Activated T-cell treated with anti-CD3 and anti-CD28 coated beads, Interleukin-2, amount 50 U/mL, for 48 hours (primary cell): ENCODE results near the gene PFKL.
"Not testable (repeated sequence)": the region's sequence is repeated elsewhere in the genome, so short reads cannot be mapped to it uniquely, and the experiment has no call there.

Experiments
- DNase-seq, 2 experiments: peaks; one replicate each; pipeline ENCODE4 v3.0.0-alpha.2; 2020

PFKL gene

DNA sequence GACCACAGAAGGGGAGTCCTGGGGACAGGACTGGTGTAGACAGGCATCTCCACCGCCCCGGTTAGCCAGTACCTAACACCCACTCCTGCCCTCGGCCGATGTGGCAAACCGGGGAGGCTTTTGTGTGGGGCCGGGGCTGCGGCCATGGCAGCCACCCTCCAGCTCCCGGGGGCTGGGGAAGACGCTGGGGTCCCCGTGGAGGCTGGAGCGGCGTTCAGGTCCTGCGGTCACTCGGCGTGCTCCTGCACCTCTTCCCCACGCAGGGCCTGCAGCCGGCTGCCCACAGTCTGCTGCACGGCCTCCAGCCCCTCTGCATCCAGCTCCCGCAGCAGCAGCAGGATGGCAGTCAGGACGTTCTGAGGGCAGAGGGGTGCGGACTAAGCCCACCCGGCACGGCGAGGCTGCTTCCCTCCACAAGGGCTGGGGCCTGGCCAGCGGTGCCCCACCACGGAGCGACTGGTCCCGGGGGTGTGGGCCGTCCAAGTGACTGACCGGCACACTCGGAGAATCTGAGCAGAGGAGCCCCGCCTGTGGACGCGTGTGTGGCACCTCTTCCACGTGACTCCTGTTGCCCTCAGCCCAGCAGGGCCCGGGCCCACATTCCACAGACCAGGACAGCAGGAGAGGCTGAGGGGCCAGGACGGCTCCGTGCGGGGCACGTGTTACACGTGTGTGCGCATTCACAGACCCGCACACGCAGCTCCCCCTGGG, 30.3 kb downstream of the PFKL start:
- no peak for DNase-seq

DNA sequence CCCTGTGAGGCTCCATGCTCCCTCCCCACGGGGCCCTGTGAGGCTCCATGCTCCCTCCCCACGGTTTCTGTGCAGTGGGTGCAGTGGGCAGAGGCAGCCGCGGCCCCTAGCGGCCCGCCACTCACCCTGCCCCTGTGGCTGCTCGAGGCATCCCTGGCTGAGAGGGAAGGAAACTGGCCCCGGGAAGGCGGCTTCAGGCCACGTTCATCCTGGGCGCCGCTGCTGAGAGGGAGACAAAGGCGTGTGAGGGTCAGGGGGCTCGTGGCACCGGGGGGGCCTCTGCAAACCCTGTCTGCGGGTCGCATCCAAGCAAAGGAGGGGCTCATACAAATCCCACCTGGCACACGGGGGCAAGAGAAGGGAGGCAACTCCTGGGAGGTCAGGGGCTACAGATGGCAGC, 30.8 kb downstream of the PFKL start:
- no peak for DNase-seq

DNA sequence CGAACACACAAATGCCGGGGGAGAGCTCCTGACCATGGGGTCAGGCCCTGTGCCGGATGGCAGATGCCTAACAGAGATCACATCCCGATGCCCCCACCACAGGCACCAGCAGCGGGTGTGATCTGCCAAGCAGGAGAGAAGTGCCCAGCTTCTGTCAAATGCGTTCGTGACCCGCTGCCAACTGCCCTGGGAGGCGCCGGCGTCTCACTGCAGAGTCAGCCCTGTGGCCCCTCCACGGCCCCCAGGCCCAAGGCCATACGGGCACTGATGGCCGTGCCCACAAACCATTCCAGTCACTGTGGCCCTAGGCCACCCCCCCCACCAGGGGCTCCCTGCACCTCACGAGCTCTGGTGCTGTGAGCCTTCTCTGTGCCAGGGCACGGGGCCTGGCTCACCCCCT, 31.4 kb downstream of the PFKL start:
- no peak for DNase-seq

DNA sequence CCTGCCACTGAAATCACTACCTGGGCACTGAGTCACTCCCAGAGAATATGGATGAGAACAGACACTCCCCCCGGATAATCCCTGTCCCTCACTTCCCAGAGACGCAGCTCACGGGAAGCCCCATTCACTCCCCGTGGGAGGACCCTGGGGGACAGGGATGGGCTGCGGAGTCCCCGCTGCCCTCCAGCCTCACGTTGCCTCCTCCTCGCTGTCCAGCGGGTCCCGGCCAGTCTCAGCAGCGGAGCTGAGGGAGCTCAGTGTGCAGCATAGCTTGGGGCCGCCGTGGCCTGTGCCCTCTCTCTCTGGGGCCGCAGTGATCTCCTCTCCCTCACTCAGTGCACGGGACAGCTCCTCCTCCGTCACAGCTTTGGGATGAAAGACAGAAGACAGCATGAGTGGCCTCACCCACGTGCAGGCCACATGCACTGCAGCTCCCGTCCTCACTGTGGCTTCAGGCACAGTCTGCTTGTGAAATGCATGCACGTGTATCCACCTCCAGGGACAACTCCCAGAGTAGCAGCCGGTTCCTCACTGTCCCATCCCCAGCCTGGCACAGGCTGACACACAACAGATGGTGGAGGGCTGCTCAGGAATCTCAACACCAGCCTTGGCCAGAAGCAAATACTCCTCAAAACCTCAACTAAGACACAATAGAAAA, 31.9 kb downstream of the PFKL start:
- no peak for DNase-seq

DNA sequence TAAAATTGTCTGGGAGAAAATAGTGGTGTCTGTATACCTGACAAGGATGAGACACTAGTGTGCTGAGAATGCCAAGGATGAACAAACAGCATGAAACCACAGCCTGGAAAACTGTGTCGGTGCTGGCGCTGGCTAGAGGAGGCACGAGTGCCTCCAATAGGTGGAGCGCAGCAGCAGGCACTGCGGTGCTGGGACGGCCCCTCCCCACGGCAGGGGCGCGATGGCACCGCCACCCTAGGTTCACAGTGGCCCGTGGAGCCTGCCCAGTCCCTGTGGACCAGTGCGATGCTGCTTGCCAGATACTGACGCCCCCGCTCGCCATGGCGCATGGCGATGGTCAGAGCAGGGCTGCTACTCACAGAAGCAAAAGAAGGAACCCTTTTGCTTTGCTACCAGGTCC, 32.5 kb downstream of the PFKL start:
- DNase-seq, result no peak

DNA sequence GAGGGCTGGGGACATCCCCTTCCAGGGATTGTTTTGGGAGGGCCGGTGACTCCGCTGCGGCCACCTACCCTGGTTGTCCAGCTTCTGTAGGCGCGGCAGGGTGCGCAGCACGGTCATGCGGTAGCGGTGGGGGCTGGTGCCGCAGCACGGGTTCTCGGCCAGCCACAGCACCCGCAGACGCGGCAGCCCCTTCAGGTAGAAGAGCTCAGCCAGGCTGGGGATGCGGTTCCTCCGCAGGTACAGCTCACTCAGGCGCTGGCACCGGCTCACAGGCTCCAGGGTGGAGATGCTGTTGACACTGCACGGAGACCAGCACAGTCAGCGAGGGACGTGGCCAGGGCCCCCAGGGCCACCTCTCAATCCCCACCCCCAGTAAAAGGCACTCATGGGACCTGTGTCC, 33.1 kb downstream of the PFKL start:
- no peak for DNase-seq

DNA sequence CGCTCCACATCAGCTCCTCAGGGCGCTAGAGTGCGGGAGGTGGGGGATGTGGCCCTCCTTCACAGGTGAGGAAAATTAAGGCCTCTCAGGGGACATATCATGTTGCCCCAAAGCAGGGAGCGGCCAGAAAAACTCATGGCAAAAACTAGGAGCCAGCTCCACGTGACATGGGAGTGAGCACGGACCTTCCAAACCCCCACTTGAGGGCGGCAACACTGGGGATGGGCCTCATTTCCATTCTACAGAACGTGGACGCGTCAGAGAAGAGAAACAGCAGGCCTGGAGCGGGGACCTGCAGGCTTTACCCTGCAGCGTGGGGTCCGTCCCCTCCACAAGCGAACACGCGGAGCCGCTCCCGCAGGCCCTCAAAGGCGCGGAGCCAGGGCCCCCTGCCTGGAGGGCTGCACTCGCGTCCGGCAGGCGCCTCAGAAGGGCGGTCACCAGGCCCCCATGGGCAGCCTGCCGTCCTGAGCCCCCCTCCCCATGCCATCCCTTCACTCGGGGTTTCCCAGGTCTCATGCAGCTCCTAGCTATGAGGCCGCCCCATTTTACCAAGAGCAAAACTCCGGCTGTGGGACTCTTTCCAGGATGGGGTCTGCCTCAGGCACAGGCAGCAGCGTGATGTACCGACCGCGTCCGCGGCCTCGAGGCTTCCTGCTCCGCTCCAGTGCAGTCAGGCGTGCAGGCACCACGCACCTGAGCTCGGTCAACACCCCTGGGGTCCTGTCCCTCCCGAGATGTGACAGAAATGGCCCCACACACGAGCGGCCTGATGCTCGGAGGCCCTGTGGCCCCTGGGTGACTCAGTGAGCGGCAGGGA, 33.9 kb downstream of the PFKL start:
- DNase-seq, result no peak

DNA sequence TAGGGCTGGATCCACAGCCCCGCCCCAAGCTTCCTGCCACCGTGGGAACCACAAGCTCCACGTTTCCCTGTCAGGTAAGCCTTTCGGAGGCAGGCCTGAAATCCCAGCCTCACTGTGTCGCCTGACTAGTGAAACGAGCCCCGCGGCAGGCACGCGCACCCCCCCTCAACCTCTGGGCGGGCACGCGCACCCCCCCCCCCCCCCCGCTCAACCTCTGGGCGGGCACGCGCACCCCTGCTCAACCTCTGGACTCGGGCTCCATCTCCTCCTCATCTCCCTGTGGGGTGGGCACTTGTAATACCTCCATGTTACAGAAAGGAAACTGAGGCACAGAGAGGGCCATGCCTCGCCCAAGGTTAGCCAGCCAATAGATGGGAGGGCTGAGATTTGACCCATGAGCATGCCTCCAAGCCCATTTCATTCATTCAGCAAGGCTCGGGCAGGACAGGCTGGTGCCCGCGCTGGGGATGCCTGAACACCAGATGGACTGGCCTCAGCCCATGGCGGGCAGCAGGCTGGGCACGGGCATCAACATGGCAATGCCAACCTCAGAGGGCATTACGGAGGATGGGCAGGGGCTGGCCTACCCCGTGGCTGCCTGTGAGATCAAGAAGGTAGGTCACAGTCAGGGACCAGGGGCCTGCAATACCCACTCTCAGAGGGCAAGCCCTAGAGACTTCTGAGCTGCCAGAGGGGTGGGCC, 34.6 kb downstream of the PFKL start:
- no peak for DNase-seq

DNA sequence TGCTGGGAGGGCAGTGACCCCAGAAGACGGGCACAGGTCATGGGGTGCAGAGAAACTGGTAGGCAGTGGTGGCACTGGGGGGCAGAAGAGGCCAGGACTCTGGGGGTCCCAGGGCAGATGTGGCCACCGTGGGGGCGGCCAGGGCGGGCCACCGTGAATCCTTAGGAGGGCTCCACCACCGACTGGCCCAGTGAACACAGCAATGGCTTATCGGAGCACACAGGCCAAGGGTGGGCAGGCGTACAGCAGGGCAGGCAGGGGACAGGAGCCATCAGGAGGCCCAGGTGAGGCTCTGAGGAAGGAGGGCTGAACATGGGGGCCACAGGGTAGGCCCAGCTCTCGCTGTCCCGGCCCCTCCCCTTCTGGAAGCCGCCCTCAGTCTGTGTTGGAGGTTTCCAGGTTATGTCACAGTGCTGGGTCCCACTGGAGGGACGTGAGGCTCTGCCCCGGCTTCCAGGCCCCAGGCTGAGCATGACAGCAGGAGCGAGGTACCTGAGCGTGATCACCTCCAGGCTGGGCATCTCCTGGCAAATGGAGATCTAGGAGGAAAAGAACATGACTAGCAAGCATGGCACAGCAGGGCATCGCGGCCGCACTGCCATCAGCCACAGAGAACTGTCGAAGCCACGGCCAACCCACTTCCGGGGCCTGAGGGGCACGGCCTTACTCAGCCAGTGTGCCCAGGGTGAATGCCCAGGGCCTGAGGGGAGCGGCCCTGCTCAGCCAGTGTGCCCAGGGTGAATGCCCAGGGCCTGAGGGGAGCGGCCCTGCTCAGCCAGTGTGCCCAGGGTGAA, 35.6 kb downstream of the PFKL start:
- no peak for DNase-seq

DNA sequence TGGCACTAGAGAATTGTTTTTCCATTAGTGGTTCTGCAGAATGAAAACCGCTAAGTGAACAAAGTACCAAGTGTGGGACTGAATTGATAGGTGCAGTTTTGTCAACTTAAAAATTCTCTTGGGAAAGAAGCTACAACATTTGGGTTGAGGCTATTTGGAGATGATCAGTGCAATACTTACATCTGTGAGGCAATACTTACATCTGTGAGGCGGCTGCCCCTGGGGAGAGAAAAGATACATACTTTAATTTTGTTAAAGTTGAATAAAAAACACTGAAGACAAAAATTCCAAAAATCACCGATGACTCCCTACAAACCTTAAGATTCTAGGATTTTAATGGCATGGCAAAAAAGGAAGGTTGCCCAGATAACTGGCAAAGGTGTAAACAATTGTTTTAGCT, 37.6 kb downstream of the PFKL start:
- DNase-seq, result no peak

DNA sequence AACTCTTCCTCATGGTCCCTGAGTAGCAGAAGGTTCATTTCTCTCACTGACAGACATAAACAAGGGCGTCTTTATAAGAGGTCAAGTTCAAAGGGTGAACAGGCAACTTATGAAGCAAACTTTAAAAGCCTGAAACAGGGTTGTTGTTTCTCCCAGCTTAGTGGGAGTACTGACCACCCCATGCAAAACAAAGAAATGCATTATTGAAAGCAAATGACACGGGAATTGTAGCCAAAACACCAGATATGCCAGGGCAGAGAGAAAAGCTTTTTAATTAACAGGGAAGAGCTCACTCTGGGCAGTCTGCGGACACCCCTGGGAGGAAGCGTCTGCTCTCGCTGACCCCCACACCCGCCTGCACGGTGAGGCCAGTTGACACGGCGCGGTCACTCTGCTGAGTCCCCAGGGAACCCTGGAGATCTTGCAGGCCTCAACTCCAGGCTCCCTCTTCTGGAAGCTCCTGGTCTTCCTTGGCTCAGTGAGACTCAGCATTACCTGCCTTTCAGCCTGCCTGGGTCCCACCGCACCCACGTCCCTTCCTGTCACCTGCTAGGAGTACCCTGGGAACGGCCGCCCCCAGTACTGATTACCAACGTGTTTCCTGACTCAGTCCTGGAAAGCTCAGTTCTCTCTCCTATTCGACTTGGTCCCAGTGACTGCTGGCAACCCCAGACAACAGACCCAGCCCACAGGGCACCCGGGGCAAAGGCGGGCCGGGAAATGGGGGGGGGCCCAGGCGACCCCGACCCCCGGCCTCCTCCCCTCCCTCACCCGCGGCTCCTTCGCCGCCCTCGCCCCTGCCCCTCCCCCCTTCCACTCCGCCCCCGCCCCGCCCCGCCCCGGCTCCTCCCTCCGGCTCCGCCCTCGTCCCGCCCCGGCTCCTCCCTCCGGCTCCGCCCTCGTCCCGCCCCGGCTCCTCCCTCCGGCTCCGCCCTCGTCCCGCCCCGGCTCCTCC, 38.4 kb downstream of the PFKL start:
- DNase-seq, result peak in 1 of 2 experiments; percentile 62

DNA sequence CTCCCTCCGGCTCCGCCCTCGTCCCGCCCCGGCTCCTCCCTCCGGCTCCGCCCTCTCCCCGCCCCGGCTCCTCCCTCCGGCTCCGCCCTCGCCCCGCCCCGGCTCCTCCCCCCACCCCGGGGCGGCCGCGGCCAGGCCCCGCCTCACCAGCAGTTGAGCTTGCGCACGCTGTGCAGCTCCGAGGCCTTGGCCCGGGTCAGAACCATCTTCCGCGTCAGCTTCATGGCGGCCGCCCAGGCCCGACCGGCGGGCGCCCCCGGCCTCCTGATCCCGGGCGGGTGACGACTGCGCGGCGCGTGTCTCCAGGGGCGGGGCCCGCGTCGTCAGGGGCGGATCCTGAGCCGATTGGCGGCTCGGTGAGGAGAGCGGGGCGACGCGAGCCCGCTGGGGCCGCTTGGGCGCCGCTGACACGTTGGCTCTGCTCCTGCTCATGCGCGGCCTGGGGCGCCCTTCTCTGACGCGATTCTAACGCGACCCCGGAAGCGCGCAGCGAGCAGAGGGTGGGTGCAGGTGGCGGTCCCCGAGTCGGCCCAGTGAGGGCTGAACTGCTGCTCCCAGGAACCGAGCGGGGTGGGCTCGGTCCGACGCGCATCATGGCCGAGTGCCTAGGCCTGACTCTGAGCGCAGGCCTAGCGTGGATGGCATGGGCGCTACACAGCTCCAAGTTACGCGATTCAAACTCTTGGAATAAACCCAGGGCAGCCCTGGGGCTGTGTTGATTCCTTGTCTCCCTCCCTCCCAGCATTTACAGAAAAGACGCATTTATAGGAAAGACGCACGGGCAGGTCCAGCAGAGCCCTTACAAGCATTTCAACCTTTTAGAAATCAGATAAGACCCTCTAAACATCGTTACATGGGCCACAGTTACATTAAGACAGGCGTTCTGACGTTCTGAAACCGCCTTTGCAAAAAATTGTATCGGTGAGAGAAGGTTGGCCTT, 39.4 kb downstream of the PFKL start, which contains the start of gene CFAP410:
CFAP410 (minus strand) TSS at position 420 of the 940 bp plus-strand sequence; CDS start at position 224, 196 bp downstream.
- peak; percentile 95 to 96 for DNase-seq

DNA sequence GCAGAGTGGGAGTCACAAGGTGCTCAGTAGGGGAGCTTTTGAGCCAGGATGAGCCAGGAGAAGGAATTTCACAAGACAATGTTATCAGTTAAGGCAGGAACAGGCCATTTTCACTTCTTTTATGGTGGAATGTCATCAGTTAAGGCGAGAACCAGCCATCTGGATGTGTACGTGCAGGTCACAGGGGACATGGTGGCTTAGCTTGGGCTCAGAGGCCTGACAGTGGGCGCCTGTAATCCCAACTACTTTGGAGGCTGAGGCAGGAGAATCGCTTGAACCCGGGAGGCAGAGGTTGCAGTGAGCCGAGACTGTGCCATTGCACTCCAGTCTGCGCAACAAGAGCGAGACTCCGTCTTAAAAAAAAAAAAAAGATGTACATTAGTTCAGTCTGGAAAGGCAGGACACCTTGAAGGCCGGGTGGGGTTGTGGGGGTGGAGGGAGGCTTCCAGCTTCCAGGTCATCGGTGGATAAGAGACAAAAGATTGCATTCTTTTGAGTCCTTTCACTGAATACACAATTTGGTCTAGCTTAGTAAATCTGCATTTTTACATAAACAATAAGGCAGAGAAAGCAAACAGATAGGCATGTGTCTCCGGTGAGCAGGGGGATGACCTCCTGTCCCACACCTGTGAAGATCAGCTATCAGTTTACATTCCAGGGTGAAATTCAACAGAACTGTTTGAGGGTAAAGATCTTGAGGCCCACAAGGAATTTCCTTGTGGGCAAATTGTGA, 42.0 kb downstream of the PFKL start:
- DNase-seq, result not testable (repeated sequence)

DNA sequence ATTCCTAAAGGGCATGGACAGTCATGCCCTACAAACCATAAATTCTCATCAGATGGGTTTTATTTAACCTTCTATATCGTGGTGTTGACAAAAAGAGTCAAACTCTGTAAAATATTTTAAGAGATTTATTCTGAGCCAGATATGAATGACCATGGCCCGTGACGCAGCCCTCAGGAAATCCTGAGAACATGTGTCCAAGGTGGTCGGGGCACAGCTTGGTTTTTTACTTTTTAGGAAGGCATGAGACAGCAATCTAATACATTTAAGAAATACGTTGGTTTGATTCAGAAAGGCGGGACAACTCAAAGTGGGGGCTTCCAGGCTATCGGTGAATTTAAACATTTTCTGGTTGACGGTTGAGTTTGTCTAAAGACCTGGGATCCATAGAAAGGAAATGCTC, 43.1 kb downstream of the PFKL start:
- DNase-seq, result not testable (repeated sequence)

DNA sequence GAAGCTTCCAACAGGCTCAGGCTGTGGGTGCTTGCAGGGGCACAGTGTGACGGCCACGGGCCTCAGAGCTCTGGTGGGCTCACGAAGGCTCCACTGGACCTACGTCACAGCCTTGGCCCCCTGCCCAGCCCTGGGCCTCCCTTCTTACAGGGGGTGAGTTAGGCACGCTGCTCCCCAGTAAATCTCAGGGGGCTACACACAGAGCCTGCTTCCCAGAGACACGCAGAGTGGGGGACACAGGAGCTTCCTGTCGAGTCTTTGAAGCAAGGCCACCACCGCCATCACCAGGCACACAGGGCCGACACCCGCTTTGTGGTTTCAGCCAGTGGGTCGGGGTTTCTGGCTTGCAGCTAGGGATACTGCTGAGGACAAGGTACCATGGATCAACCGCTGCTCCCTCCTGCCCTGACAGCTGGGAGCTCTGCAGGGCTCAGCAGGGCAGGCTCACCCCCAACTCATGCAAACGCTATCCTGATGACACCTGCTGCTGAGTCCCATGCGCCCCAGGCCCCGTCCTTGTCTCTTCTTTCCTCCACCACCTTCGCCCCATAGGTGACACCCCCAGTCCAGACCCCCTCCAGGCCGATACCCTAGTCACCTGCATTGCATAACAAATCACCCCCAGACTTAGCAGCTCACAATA, 44.8 kb downstream of the PFKL start:
- DNase-seq, result no peak

DNA sequence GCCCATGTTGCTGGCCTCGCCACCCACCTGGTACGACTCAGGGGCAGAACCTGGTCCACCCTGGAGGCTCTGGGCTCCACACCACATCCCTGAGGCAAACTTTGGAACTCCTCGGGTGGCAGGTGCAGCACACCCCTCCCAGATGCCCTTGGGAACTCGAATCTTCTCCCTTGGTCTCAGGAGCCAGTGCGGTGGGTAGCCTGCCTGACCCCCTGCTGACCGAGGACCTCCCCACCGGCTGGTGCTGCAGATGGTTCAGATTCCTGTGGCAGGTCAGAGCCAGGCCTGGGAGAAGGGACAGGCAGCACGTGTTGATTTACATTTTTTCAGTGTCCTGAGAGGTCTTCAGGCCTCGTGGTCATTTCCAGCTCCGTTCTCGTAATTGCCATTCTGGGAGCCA, 45.6 kb downstream of the PFKL start:
- no peak for DNase-seq

DNA sequence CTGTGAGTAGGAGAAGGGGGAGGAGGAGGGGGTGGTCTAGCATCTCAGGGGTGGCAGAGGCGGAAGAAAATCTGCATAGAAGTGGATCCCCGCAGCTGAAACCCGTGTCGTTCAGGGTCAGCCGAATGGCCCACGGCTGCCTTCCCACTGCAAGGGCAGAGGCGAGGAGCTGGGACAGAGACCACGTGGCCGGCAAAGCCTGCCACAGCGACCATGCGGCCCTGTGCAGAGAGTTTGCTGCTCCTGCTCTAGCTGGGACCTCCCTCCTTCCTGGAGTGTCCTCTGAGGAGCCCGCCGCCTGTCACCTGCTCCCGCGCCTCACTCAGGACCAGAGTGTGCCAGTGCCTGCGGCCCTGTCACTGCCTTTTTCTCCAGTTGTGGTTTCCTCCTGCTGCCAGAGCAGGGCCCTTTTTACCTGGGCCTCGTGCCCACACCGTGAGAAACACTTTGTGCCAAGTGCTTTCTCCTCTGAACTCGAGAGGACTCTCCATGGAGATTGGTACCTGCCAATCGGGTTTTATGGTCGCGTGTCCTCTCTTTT, 48.1 kb downstream of the PFKL start:
- DNase-seq, result no peak

DNA sequence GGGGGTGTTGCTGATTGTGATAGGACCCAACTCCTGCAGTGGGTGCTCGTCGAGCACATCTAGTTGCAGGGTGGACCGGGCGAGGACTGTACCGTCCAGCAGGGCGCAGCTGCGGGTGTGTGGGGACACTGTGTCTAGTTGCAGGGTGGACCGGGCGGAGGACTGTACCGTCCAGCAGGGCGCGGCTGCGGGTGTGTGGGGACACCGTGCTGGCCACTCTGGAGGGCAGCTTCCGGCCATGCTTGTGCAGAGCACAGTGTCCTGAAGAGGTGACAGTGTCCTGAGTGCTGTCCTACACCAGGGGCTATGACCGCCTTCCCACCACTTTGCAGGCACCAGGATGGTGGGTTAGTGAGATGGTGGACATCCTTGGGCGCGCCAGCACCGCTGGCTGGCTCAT, 49.0 kb downstream of the PFKL start:
- no peak for DNase-seq
